ENCODE measurements around the gene VEGFB.

DNA sequence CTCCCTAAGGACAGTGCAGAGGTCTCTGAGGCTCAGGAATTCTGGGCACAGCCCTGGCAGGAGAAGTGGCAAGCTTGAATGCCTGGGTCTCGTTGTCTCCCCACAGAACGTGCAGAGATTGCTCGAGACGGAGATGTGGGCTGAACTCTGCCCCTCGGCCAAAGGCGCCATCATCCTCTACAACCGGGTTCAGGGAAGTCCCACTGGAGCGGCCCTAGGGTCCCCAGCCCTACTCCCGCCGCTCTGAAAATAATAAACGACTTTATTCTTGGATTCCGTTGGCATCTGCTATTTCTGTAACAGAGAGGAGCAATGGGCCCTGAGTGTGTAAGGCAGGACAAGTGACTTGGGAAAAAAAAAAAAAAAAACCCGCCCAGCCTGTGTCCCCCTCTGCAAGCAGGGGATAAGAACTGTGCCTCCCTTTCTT, 4.6 kb upstream of the VEGFB start:
- TF ChIP-seq, protein P1, sequence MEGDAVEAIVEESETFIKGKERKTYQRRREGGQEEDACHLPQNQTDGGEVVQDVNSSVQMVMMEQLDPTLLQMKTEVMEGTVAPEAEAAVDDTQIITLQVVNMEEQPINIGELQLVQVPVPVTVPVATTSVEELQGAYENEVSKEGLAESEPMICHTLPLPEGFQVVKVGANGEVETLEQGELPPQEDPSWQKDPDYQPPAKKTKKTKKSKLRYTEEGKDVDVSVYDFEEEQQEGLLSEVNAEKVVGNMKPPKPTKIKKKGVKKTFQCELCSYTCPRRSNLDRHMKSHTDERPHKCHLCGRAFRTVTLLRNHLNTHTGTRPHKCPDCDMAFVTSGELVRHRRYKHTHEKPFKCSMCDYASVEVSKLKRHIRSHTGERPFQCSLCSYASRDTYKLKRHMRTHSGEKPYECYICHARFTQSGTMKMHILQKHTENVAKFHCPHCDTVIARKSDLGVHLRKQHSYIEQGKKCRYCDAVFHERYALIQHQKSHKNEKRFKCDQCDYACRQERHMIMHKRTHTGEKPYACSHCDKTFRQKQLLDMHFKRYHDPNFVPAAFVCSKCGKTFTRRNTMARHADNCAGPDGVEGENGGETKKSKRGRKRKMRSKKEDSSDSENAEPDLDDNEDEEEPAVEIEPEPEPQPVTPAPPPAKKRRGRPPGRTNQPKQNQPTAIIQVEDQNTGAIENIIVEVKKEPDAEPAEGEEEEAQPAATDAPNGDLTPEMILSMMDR (conservative IDR thresholded peaks at IDR 0.05; ENCODE audit: low read length): no peak
- TF ChIP-seq EZH2phosphoT487 (IDR thresholded peaks at IDR 0.05; ENCODE audit: borderline replicate concordance): no peak
